ENCODE measurements around the gene TSPAN18.

Gene TSPAN18

DNA sequence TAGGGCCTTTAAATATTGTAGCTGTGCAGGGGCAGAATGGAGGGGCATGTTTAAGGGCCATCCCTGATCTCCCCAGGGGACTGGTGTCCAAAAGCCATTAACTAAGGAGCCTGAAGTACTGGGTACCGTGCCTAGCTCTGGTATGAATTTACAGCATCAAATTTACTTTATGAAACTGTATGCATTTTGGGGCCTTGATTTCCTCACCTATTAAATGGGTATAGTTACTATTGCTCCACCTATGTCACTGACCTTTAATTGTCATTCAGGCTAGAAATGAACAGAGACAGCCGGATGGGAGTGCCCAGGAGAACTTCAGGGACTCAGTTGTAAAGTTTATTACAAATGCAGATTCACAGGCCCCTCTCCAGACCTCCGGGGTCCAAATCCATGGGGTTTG is 235.7 kb downstream of the TSPAN18 start:
- TF ChIP-seq ZNF274 (IDR thresholded peaks at IDR 0.05; ENCODE audit: low read depth, low read length), result no peak
- no peak overlapping the region for H3K4me3 ChIP-seq (ENCODE audit: low read length)

GRCh38 chr11:44963136-44963535 is 236.4 kb downstream of the TSPAN18 start:
- H3K4me3 ChIP-seq (ENCODE audit: low read length), result no peak overlapping the region
- TF ChIP-seq ZNF274 (IDR thresholded peaks at IDR 0.05; ENCODE audit: low read depth, low read length), result no peak

DNA sequence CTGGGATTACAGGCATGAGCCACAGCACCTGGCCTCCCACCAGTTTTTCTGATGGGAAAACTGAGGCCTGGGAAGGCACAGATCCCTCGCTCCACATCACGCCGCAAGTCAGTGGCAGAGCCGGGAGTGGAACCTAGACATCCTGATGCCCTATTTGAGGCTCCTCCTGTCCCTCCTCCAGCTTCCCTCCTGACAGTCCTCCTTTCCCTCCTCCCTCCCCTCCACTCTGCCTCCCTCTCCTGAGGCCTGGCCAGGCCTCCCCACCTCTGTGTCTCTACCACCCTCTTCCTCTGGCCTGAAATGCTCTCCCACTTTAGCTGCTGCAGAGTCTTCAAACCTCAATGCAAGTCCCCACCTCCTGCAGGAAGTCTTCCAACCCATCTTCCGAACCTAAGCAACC is 237.2 kb downstream of the TSPAN18 start:
- no peak overlapping the region for H3K4me3 ChIP-seq (ENCODE audit: low read length)
- no peak for TF ChIP-seq ZNF274 (IDR thresholded peaks at IDR 0.05; ENCODE audit: low read depth, low read length)

- TF ChIP-seq ZNF274 (IDR thresholded peaks at IDR 0.05; ENCODE audit: low read depth, low read length), result no peak
- H3K4me3 ChIP-seq (ENCODE audit: low read length), result no peak overlapping the region
Measured at GRCh38 chr11:44964526-44965209, 237.9 kb downstream of the TSPAN18 start.

DNA sequence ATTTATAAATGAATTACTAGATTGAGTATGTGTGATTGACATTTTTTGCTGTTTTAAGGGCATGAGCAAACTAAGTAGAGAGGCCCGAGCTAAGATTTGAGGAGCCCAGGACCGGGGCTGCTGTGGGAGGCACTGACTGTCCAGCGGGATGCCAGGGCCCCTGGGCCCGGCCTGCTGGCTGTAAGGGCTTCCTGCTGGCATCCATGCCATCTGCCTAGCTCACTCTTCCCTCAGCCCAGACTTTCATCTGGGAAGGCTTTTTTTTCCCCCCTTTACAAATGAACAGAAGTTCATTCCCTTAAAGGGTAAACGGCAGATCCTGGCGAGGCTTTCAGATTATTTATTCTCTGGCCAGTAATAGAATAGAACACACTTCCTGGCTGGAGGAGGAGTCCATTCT is 239.9 kb downstream of the TSPAN18 start:
- H3K4me3 ChIP-seq (ENCODE audit: low read length), result no peak overlapping the region
- no peak for TF ChIP-seq ZNF274 (IDR thresholded peaks at IDR 0.05; ENCODE audit: low read depth, low read length)

- H3K4me3 ChIP-seq (ENCODE audit: low read length), result no peak overlapping the region
- TF ChIP-seq ZNF274 (IDR thresholded peaks at IDR 0.05; ENCODE audit: low read depth, low read length), result no peak
Measured at GRCh38 chr11:44967930-44968496, 241.3 kb downstream of the TSPAN18 start.

- TF ChIP-seq ZNF274 (IDR thresholded peaks at IDR 0.05; ENCODE audit: low read depth, low read length), result no peak
- no peak overlapping the region for H3K4me3 ChIP-seq (ENCODE audit: low read length)
Measured at GRCh38 chr11:44968510-44968909, 241.7 kb downstream of the TSPAN18 start.

GRCh38 chr11:44969651-44970252 is 243.0 kb downstream of the TSPAN18 start:
- no peak for TF ChIP-seq ZNF274 (IDR thresholded peaks at IDR 0.05; ENCODE audit: low read depth, low read length)
- H3K4me3 ChIP-seq (ENCODE audit: low read length), result no peak overlapping the region

DNA sequence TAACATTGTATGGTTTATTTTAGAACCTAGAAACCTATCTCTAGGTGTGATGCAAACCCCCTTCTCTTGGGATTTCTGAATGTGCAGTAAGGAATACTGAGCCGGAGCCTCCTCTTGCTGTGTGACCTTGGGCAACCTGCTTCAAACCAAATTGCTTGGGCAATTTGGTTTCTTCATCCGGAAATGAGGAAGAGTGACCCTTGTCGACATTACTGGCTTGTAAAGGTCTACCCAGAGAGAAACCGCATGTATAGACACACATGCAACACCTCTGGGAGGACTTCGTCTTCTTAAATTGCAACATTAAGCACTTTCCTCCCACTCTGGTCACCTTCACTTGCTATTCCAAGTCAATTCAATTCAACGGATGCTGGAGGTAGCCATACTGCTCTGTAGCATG is 243.5 kb downstream of the TSPAN18 start:
- H3K4me3 ChIP-seq (ENCODE audit: low read length), result no peak overlapping the region
- no peak for TF ChIP-seq ZNF274 (IDR thresholded peaks at IDR 0.05; ENCODE audit: low read depth, low read length)

DNA sequence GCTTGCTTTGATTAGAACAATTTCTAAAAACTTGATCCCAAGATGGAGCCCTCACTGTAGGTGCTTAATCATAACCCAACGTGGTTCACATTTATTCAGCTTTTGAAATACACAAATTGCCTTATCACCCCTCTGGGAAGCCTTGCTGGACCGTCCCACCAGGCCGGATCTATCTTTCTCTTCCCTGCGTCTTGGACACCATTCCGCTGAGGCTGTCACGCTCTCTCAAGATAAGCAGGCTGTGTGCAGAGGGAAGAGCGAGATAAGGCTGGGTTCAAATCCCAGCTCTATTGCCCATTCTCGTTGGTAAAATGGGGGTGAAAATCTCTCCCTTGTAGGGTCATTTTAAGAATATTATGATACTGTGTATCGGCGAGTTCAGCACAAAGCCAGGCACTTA is 244.4 kb downstream of the TSPAN18 start:
- no peak overlapping the region for H3K4me3 ChIP-seq (ENCODE audit: low read length)
- no peak for TF ChIP-seq ZNF274 (IDR thresholded peaks at IDR 0.05; ENCODE audit: low read depth, low read length)

GRCh38 chr11:44972746-44973435 is 246.1 kb downstream of the TSPAN18 start:
- no peak for TF ChIP-seq ZNF274 (IDR thresholded peaks at IDR 0.05; ENCODE audit: low read depth, low read length)
- no peak overlapping the region for H3K4me3 ChIP-seq (ENCODE audit: low read length)

DNA sequence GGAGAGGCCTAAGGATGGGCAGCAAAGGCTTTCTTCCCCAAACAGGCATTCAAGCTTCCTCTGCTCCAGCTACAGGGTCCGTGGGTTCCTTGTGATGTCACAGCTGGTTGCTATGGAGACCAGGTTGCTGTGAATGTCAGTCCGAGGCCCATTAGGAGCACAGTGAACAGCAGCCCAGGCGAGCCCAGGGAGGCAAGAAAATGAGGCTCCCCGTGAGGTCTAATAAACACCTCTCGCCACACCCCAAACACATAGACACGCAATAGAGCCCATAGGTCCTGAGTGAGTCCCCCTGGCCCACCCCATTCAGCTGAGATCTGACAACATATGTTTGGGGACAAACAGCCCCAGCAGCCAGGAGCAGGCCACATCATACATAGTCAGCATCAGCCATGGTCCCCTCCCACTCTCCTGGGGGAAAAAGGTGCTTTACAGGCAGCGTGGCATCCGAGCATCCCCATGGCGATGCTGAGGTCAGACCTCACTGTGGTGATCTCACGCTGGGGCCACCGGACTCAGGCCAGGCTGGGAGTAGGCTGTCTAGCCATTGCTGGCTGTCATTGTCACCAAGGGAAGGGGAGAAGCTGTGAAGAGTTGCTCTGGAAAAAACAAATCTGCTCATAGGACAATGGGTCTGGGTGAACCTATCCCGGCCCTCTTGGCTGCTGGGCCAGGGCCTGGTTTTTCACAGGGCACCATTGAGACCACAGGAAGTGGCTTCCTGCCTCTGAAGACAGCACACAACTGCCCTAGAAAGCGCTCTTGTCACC is 247.1 kb downstream of the TSPAN18 start:
- H3K4me3 ChIP-seq (ENCODE audit: low read length), result no peak overlapping the region
- TF ChIP-seq ZNF274 (IDR thresholded peaks at IDR 0.05; ENCODE audit: low read depth, low read length), result no peak

GRCh38 chr11:44974402-44975000 is 247.7 kb downstream of the TSPAN18 start:
- no peak for TF ChIP-seq ZNF274 (IDR thresholded peaks at IDR 0.05; ENCODE audit: low read depth, low read length)
- H3K4me3 ChIP-seq (ENCODE audit: low read length), result no peak overlapping the region

GRCh38 chr11:44976576-44976975 is 249.8 kb downstream of the TSPAN18 start:
- H3K4me3 ChIP-seq (ENCODE audit: low read length), result no peak overlapping the region
- no peak for TF ChIP-seq ZNF274 (IDR thresholded peaks at IDR 0.05; ENCODE audit: low read depth, low read length)

Data from GM08714 (cell line).